ENCODE results near the gene PRKAR1B.
A peak's percentile ranks its signal among the peaks of the same experiment; 100 is the strongest.

Gene PRKAR1B

GRCh38 chr7:607938-608337, 119.1 kb downstream of the PRKAR1B start:
- no peak for DNase-seq

- DNase-seq, result no peak
Observed at GRCh38 chr7:605661-606450, 121.2 kb downstream of the PRKAR1B start.

- DNase-seq, result no peak
Observed at GRCh38 chr7:604884-605531, 122.1 kb downstream of the PRKAR1B start.

- peak in 25 of 58 donors; percentile 14 to 75 (median 31) for DNase-seq
Observed at GRCh38 chr7:604001-604883, 122.8 kb downstream of the PRKAR1B start.

- DNase-seq, result no peak
Observed at GRCh38 chr7:603152-603951, 123.7 kb downstream of the PRKAR1B start.

GRCh38 chr7:602341-603141, 124.5 kb downstream of the PRKAR1B start:
- no peak for DNase-seq

GRCh38 chr7:601595-602340, 125.3 kb downstream of the PRKAR1B start:
- peak in 6 of 58 donors; percentile 20 to 73 (median 34) for DNase-seq

- no peak for DNase-seq
Observed at GRCh38 chr7:601036-601594, 126.0 kb downstream of the PRKAR1B start.

- no peak for DNase-seq
Observed at GRCh38 chr7:600149-601035, 126.7 kb downstream of the PRKAR1B start.

- peak in 18 of 58 donors; percentile 22 to 70 (median 42) for DNase-seq
Observed at GRCh38 chr7:598899-599298, 128.2 kb downstream of the PRKAR1B start.

- DNase-seq, result no peak
Observed at GRCh38 chr7:597348-598178, 129.5 kb downstream of the PRKAR1B start.

- peak in 47 of 58 donors; percentile 17 to 87 (median 64) for DNase-seq
Observed at GRCh38 chr7:596819-597182, 130.3 kb downstream of the PRKAR1B start.

- DNase-seq, result no peak
Observed at GRCh38 chr7:596071-596818, 130.8 kb downstream of the PRKAR1B start.

GRCh38 chr7:595621-596010, 131.5 kb downstream of the PRKAR1B start:
- no peak for DNase-seq

GRCh38 chr7:594920-595620, 132.0 kb downstream of the PRKAR1B start:
- DNase-seq, result no peak
